NCI-H2196 treated with DMSO at 0.1 percent for 48 hours (cell line): Measurements from ENCODE around the gene EFNB1.

Experiments
- DNase-seq: peaks from one replicate; lab custom pipeline; 2025; ENCODE audit not compliant: unreplicated experiment; lab: John Stamatoyannopoulos, UW

The EFNB1 gene

GRCh38 chrX:68827256-68827655 lies 1.6 kb upstream of the EFNB1 start:
- no peak for DNase-seq

- DNase-seq = peak; percentile 32
These were observed 785 bp upstream of the EFNB1 start for GRCh38 chrX:68827848-68828624.

GRCh38 chrX:68829582-68830418 lies 979 bp downstream of the EFNB1 start:
- no peak for DNase-seq

GRCh38 chrX:68830419-68831404 lies 1.9 kb downstream of the EFNB1 start:
- no peak for DNase-seq

- DNase-seq = no peak
These were observed 2.7 kb downstream of the EFNB1 start for GRCh38 chrX:68831405-68832100.

- no peak for DNase-seq
These were observed 3.2 kb downstream of the EFNB1 start for GRCh38 chrX:68832101-68832416.

GRCh38 chrX:68832516-68833447 lies 4.0 kb downstream of the EFNB1 start:
- no peak for DNase-seq

GRCh38 chrX:68833448-68833805 lies 4.6 kb downstream of the EFNB1 start:
- DNase-seq = no peak

- no peak for DNase-seq
These were observed 5.1 kb downstream of the EFNB1 start for GRCh38 chrX:68833855-68834331.

GRCh38 chrX:68834371-68835103 lies 5.7 kb downstream of the EFNB1 start:
- DNase-seq = no peak

GRCh38 chrX:68835104-68835442 lies 6.3 kb downstream of the EFNB1 start:
- no peak for DNase-seq

- no peak for DNase-seq
These were observed 6.6 kb downstream of the EFNB1 start for GRCh38 chrX:68835468-68835867.

- no peak for DNase-seq
These were observed 8.3 kb downstream of the EFNB1 start for GRCh38 chrX:68837119-68837518.

- DNase-seq = no peak
These were observed 9.7 kb downstream of the EFNB1 start for GRCh38 chrX:68838571-68838910.

GRCh38 chrX:68839771-68840170 lies 10.9 kb downstream of the EFNB1 start:
- DNase-seq = no peak

- no peak for DNase-seq
These were observed 11.4 kb downstream of the EFNB1 start for GRCh38 chrX:68840256-68840655.

GRCh38 chrX:68841251-68842049 lies 12.6 kb downstream of the EFNB1 start:
- DNase-seq = peak; percentile 58

GRCh38 chrX:68842351-68842750 lies 13.5 kb downstream of the EFNB1 start:
- DNase-seq = no peak
